ENCODE measurements around the gene SLC25A42. TPM values are rescaled to one million over a fixed set of nuclear protein-coding genes. Genes with fewer than 3 reads are reported as not detected.
A peak's percentile ranks its signal among the peaks of the same experiment; 100 is the strongest.

Gene SLC25A42
- total RNA-seq, 1 experiment from 2014 or later = 8.1 TPM

- Mint-ChIP-seq H3K36me3 (peaks cover 32% of the 10 kb centered on the region), H3K4me1 (no peaks in the 10 kb centered on the region), H3K27me3 (ENCODE audit: low read depth) (no peaks in the 10 kb centered on the region), H3K9me3 (peaks cover 14% of the 10 kb centered on the region), H3K4me3 (no peak overlapping the region), H3K27ac (peak overlapping the region; percentile 60; the same call in 1 of the 2 replicates)
- ATAC-seq = no peak
- ChIA-PET POLR2A (interaction anchor here (2.2 kb wide), 1 partner anchor 8 kb away, joined by 6 read pairs; no protein-coding TSS in a partner anchor), CTCF (interaction anchor here (0.9 to 1.6 kb wide), 4 partner anchors 19 to 57 kb away, joined by 3 to 5 read pairs (median 4); no protein-coding TSS in a partner anchor)
- DNase-seq (ENCODE audit: low spot score) = no peak
- no peak for TF ChIP-seq ZNF416 (CRISPR knock-in tag; IDR thresholded peaks at IDR 0.05)
- no peak for TF ChIP-seq NFE2L1 (CRISPR knock-in tag; IDR thresholded peaks at IDR 0.05)
- no peak for TF ChIP-seq NFYB (CRISPR knock-in tag; conservative IDR thresholded peaks at IDR 0.05; ENCODE audit: low read depth)
- TF ChIP-seq FOXP4 (CRISPR knock-in tag; IDR thresholded peaks at IDR 0.05) = no peak
Measured at GRCh38 chr19:19119325-19120237, 55.8 kb downstream of the SLC25A42 start.

GRCh38 chr19:19120308-19121231 is 56.8 kb downstream of the SLC25A42 start:
- Mint-ChIP-seq H3K4me3 (peak overlapping the region; percentile 64), H3K27ac (no peak overlapping the region), H3K9me3 (peaks cover 14% of the 10 kb centered on the region), H3K4me1 (no peaks in the 10 kb centered on the region), H3K36me3 (peaks cover 32% of the 10 kb centered on the region), H3K27me3 (ENCODE audit: low read depth) (no peaks in the 10 kb centered on the region)
- peak; percentile 100 for DNase-seq (ENCODE audit: low spot score)
- POLR2A ChIA-PET = interaction anchor here (1.4 to 2.2 kb wide), 2 partner anchors 9 to 50 kb away, joined by 3 to 6 read pairs; partner anchors contain the start of gene MEF2B
- CTCF ChIA-PET = interaction anchor here (0.5 to 2.5 kb wide), 14 partner anchors 9 to 395 kb away, joined by 3 to 11 read pairs (median 4); partner anchors contain the start of gene NDUFA13
- peak; percentile 97 for ATAC-seq
- TF ChIP-seq TEAD1 (CRISPR knock-in tag; IDR thresholded peaks at IDR 0.05) (no peak), SP1 (CRISPR knock-in tag; conservative IDR thresholded peaks at IDR 0.05) (0 out of 2 replicates have a peak, but pooled peaks have one; percentile 13), PRDM15 (CRISPR knock-in tag; IDR thresholded peaks at IDR 0.05) (peak; percentile 88)

GRCh38 chr19:19121371-19121770 is 57.6 kb downstream of the SLC25A42 start:
- Mint-ChIP-seq H3K4me1 (no peaks in the 10 kb centered on the region), H3K36me3 (peaks cover 35% of the 10 kb centered on the region), H3K4me3 (peak overlapping the region; percentile 64; the same call in 1 of the 2 replicates), H3K27ac (no peak overlapping the region), H3K9me3 (peaks cover 14% of the 10 kb centered on the region), H3K27me3 (ENCODE audit: low read depth) (no peaks in the 10 kb centered on the region)
- ChIA-PET CTCF (interaction anchor here (0.5 to 2.5 kb wide), 6 partner anchors 14 to 103 kb away, joined by 3 to 10 read pairs (median 4); no protein-coding TSS in a partner anchor), POLR2A (interaction anchor here (1.4 kb wide), 1 partner anchor 49 kb away, joined by 3 read pairs; the partner anchor contains the start of gene MEF2B)
- no peak for ATAC-seq
- DNase-seq (ENCODE audit: low spot score) = no peak
- TF ChIP-seq TP53 (CRISPR knock-in tag; IDR thresholded peaks at IDR 0.05) (no peak), ZNF512 (CRISPR knock-in tag; IDR thresholded peaks at IDR 0.05; ENCODE audit: borderline replicate concordance) (no peak), ZNF425 (CRISPR knock-in tag; conservative IDR thresholded peaks at IDR 0.05) (no peak), ZSCAN18 (CRISPR knock-in tag; IDR thresholded peaks at IDR 0.05) (no peak), ZNF263 (CRISPR knock-in tag; IDR thresholded peaks at IDR 0.05; ENCODE audit: low read depth) (no peak), MYBL2 (CRISPR knock-in tag; IDR thresholded peaks at IDR 0.05) (no peak), CREB1 (CRISPR knock-in tag; IDR thresholded peaks at IDR 0.05) (no peak), ZNF317 (CRISPR knock-in tag; IDR thresholded peaks at IDR 0.05; ENCODE audit: borderline replicate concordance, low read depth) (no peak)
